Calu3 (cell line): ENCODE measurements around the gene TCEAL7. TPM values are rescaled to one million over a fixed set of nuclear protein-coding genes. Genes with fewer than 3 reads are reported as not detected.

Source experiments
- BruUV-seq: library from RNA; stranded (reverse); fragments of 400-500 nt; replicated peaks from 2 replicates; lab custom pipeline; 2021; lab: Mats Ljungman, UMichigan
- CTCF ChIA-PET: fragments of 300-600 bp; sonication (Branson Sonifier 250); formaldehyde crosslinking; loops from one replicate; lab custom pipeline; 2022; ENCODE audit warnings: antibody characterized with exemption; lab: Charles Lee
- DNase-seq: peaks from one replicate; pipeline ENCODE4 v3.0.0; 2022
- H3K27ac Mint-ChIP-seq: one replicate; pipeline ENCODE4 v1.8.0; 2022; ENCODE audit warnings: mixed read lengths; ENCODE audit not compliant: unreplicated experiment
- H3K27me3 Mint-ChIP-seq: one replicate; pipeline ENCODE4 v1.8.0; 2022; ENCODE audit warnings: mixed read lengths; ENCODE audit not compliant: unreplicated experiment
- H3K36me3 Mint-ChIP-seq: one replicate; pipeline ENCODE4 v1.8.0; 2022; ENCODE audit warnings: mild to moderate bottlenecking, moderate library complexity, mixed read lengths; ENCODE audit not compliant: insufficient read depth, unreplicated experiment
- H3K4me1 Mint-ChIP-seq: one replicate; pipeline ENCODE4 v1.8.0; 2022; ENCODE audit warnings: mild to moderate bottlenecking, low read depth, mixed read lengths; ENCODE audit not compliant: unreplicated experiment
- H3K4me3 Mint-ChIP-seq: one replicate; pipeline ENCODE4 v1.8.0; 2022; ENCODE audit warnings: mild to moderate bottlenecking, low read depth, moderate library complexity, mixed read lengths; ENCODE audit not compliant: unreplicated experiment
- H3K9me3 Mint-ChIP-seq: one replicate; pipeline ENCODE4 v1.8.0; 2022; ENCODE audit warnings: low read depth, mixed read lengths; ENCODE audit not compliant: unreplicated experiment
- intact Hi-C: fragments of 100-400 bp; cut with micrococcal nuclease; formaldehyde crosslinking; loops from one replicate; pipeline ENCODE4 v1.10.0; 2022; ENCODE audit not compliant: unreplicated experiment
- total RNA-seq: library from RNA; stranded (reverse); gene quantifications from 2 replicates; pipeline ENCODE4 v1.2.3, GENCODE V29; 2022
- TF ChIP-seq, protein P1 (sequence below): fragments of 200-600 bp; IDR thresholded peaks from one replicate; pipeline ENCODE4 v1.8.0; 2022; ENCODE audit warnings: antibody characterized with exemption; ENCODE audit not compliant: unreplicated experiment

Gene TCEAL7
- total RNA-seq, 1 experiment from 2014 or later: not detected

DNA sequence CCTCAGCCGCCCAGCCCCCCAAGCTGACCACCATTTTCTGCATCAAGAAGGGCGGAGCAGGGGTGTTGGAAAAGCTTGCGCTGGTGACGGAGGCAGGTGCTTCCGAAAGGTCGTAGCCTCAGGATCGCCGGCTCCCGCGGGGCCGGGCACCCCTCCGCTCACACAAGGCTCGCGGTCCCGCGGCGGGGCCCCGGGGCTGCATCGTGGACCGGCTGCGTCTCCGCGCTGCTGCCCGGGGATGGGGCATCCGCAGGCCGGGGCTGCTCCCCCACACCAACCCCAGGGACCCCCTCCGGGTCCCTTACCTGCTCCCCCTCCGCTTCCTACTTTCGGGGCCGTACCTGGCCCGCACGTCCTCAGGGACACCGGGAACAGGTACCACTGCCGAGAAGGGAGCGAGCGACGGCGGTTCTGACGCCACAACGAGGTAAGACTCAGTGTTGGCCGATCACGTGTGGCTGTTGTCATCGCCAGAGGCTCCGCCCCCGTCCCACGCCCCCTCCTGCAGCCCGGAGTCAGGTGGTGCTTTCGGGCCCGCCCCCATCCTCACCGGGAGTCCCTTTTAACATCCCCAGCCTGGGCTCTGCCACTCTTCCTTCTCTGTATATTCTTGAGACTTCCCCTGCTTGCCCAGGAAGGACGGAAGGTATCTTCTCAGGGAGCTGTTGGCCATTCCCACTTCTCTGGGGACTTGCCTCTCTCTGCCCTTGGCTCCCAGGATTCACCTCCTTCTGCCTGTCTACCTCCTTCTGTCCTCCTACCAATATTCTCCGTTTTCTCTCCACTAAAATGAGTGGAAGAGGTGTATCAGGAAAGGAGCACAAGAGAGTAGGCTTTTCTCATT lies 19.3 kb upstream of the TCEAL7 start, which contains the start of gene BEX2:
Gene BEX2, minus strand, starts transcription at position 436 of the 844 bp plus-strand sequence. CDS start 1,014 bp downstream, outside the sequence.
- CTCF ChIA-PET: no interaction called here
- no TSS peak for BruUV-seq
- peak; percentile 71 for DNase-seq
- peak within 1 kb of the TSS; percentile 82 for H3K27ac Mint-ChIP-seq
- intact Hi-C loops: no loop called here
- H3K9me3 Mint-ChIP-seq: no peaks in the 10 kb centered on the region
- TF ChIP-seq, protein P1, sequence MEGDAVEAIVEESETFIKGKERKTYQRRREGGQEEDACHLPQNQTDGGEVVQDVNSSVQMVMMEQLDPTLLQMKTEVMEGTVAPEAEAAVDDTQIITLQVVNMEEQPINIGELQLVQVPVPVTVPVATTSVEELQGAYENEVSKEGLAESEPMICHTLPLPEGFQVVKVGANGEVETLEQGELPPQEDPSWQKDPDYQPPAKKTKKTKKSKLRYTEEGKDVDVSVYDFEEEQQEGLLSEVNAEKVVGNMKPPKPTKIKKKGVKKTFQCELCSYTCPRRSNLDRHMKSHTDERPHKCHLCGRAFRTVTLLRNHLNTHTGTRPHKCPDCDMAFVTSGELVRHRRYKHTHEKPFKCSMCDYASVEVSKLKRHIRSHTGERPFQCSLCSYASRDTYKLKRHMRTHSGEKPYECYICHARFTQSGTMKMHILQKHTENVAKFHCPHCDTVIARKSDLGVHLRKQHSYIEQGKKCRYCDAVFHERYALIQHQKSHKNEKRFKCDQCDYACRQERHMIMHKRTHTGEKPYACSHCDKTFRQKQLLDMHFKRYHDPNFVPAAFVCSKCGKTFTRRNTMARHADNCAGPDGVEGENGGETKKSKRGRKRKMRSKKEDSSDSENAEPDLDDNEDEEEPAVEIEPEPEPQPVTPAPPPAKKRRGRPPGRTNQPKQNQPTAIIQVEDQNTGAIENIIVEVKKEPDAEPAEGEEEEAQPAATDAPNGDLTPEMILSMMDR: no peak
- H3K4me3 Mint-ChIP-seq: peak within 1 kb of the TSS; percentile 72
- no peaks in the 10 kb centered on the region for H3K4me1 Mint-ChIP-seq
- H3K36me3 Mint-ChIP-seq: peaks cover 8% of the 10 kb centered on the region
- H3K27me3 Mint-ChIP-seq: peaks cover 16% of the 10 kb centered on the region

DNA sequence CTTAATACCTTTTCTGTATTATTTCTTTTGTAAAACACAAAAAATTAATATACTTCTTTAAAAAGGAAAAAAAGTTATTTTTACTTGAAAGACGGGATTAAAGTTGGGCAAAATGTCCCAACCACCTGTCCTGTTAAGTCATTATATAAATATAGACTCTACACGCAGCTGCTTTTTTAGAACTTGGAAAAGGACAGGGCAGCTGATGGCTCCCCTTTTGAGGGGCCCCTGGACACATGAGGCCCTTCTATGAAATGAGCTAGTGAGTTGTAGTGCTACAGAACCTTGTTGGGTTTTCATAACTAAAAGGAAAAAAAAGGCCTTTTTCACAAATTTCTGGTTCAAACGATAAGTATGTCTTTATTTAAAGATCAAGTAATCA lies 18.6 kb upstream of the TCEAL7 start:
- DNase-seq: no peak
- no peaks in the 10 kb centered on the region for H3K4me1 Mint-ChIP-seq
- H3K9me3 Mint-ChIP-seq: no peaks in the 10 kb centered on the region
- H3K27ac Mint-ChIP-seq: peak overlapping the region; percentile 82
- H3K27me3 Mint-ChIP-seq: peaks cover 16% of the 10 kb centered on the region
- no TSS peak for BruUV-seq
- peak overlapping the region; percentile 72 for H3K4me3 Mint-ChIP-seq
- intact Hi-C loops: no loop called here
- peaks cover 8% of the 10 kb centered on the region for H3K36me3 Mint-ChIP-seq
- TF ChIP-seq, protein P1: no peak
- CTCF ChIA-PET: no interaction called here

GRCh38 chrX:103330681-103331288 lies 746 bp downstream of the TCEAL7 start:
- TF ChIP-seq, protein P1: no peak
- CTCF ChIA-PET: no interaction called here
- H3K27me3 Mint-ChIP-seq: no peaks in the 10 kb centered on the region
- H3K4me3 Mint-ChIP-seq: no peak overlapping the region
- intact Hi-C loops: no loop called here
- H3K9me3 Mint-ChIP-seq: no peaks in the 10 kb centered on the region
- no TSS peak for BruUV-seq
- no peak for DNase-seq
- no peak overlapping the region for H3K27ac Mint-ChIP-seq
- no peaks in the 10 kb centered on the region for H3K36me3 Mint-ChIP-seq
- H3K4me1 Mint-ChIP-seq: no peaks in the 10 kb centered on the region

DNA sequence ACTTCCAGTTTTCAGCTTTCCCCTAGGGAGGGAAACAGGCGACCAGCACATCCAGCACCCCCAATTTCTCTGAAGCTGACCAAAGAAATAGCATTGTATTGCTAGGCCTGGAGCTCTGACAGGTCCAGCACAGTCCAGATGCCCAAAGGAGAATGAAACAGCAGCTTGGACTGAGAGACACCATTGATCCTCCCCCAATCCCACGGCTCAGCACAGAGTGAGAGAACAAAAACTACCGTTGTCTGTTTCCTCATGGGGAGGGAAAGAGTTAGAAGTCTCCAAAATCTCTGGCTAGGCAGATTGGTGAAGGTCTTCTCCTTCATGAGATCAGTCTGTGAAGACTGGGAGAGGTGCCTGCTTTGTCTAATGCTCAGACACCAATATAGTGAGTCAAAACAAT lies 8.6 kb downstream of the TCEAL7 start:
- no peaks in the 10 kb centered on the region for H3K4me1 Mint-ChIP-seq
- intact Hi-C loops: no loop called here
- no TSS peak for BruUV-seq
- no peak overlapping the region for H3K4me3 Mint-ChIP-seq
- DNase-seq: no peak
- CTCF ChIA-PET: no interaction called here
- no peak overlapping the region for H3K27ac Mint-ChIP-seq
- TF ChIP-seq, protein P1: no peak
- peaks cover 20% of the 10 kb centered on the region for H3K27me3 Mint-ChIP-seq
- no peaks in the 10 kb centered on the region for H3K9me3 Mint-ChIP-seq
- H3K36me3 Mint-ChIP-seq: no peaks in the 10 kb centered on the region
